ENCODE data around the gene WDR31.

DNA sequence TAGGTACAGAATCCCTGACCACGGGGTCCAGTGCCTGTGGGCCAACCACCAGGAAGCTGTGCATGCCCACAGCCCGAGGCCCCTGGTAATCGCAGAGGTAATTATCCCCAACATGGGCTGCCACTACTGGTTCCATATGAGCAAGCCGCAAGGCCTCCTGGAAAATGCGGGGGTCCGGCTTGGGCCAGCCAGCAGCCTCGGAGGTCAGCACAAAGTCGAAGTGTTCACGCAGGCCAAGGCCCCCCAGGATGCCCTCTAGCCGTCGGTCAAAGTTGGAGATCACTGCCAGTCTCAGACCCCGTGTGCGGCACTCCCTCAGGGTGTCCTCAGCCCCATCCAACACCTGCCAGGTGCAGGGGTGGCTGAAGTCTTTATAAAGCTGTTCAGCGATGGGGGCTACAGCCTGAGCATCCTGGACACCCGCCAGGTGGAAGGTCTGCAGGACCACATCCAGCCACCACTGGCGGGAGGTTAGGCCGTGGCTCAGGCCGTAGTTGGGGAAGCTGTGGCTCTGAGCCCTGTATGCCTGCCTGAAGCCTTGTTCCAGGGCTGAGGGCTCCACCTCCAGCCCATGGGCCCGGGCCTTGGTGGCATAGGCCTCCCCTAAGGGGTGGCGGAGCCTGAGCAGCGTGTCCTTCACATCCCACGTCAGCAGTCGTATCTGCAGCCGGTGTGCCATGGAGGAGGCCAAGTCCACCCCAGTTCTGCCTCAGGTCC, 33.8 kb upstream of the WDR31 start:
- TF ChIP-seq, protein P1, sequence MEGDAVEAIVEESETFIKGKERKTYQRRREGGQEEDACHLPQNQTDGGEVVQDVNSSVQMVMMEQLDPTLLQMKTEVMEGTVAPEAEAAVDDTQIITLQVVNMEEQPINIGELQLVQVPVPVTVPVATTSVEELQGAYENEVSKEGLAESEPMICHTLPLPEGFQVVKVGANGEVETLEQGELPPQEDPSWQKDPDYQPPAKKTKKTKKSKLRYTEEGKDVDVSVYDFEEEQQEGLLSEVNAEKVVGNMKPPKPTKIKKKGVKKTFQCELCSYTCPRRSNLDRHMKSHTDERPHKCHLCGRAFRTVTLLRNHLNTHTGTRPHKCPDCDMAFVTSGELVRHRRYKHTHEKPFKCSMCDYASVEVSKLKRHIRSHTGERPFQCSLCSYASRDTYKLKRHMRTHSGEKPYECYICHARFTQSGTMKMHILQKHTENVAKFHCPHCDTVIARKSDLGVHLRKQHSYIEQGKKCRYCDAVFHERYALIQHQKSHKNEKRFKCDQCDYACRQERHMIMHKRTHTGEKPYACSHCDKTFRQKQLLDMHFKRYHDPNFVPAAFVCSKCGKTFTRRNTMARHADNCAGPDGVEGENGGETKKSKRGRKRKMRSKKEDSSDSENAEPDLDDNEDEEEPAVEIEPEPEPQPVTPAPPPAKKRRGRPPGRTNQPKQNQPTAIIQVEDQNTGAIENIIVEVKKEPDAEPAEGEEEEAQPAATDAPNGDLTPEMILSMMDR (IDR thresholded peaks at IDR 0.05): no peak
- no peak for TF ChIP-seq POLR2A (IDR thresholded peaks at IDR 0.05)

Data from vagina (tissue), 2 donors.